Mesenchymal stem cell (in vitro differentiated cells and primary cell): ENCODE data around the gene RPH3AL.

Experiments
- DNase-seq: peaks from one replicate; pipeline ENCODE4 v3.0.0-alpha.2; 2013
- H2AFZ ChIP-seq: one replicate; pipeline ENCODE4 v1.6.1; 2013; ENCODE audit warnings: low read depth, mild to moderate bottlenecking, control low read depth, inconsistent platforms, low read length, moderate library complexity
- H2AK5ac ChIP-seq: 2 replicates; pipeline ENCODE4 v1.6.1; 2013; ENCODE audit warnings: low read length, moderate library complexity, mild to moderate bottlenecking, inconsistent platforms; ENCODE audit not compliant: severe bottlenecking
- H2BK120ac ChIP-seq: one replicate; pipeline ENCODE4 v1.6.1; 2013; ENCODE audit warnings: low read depth, mild to moderate bottlenecking, inconsistent platforms, low read length, moderate library complexity
- H2BK12ac ChIP-seq, 2 experiments: one replicate each; pipeline ENCODE4 v1.6.1; 2013; ENCODE audit warnings: inconsistent platforms in 2 of 2, low read length in 2 of 2, mild to moderate bottlenecking in 2 of 2, moderate library complexity in 2 of 2, control low read depth in 1 of 2
- H2BK15ac ChIP-seq: one replicate; pipeline ENCODE4 v1.6.1; 2013; ENCODE audit warnings: mild to moderate bottlenecking, low read depth, inconsistent platforms; ENCODE audit not compliant: poor library complexity, severe bottlenecking
- H2BK5ac ChIP-seq: 2 replicates; pipeline ENCODE4 v1.6.1; 2013; ENCODE audit warnings: low read depth, mild to moderate bottlenecking, low read length, control low read depth, inconsistent platforms; ENCODE audit not compliant: poor library complexity, severe bottlenecking
- H3K14ac ChIP-seq, 2 experiments: one replicate each; pipeline ENCODE4 v1.6.1; 2013; ENCODE audit warnings: inconsistent platforms in 2 of 2, low read length in 2 of 2, control low read depth in 1 of 2, mild to moderate bottlenecking in 1 of 2, moderate library complexity in 1 of 2
- H3K18ac ChIP-seq, 2 experiments: one replicate each; pipeline ENCODE4 v1.6.1; 2013; ENCODE audit warnings: inconsistent platforms in 2 of 2, low read length in 2 of 2, control low read depth in 1 of 2, low read depth in 1 of 2, mild to moderate bottlenecking in 1 of 2
- H3K23ac ChIP-seq, 2 experiments: one replicate each; pipeline ENCODE4 v1.6.1; 2013; ENCODE audit warnings: inconsistent platforms in 2 of 2, low read length in 2 of 2, mild to moderate bottlenecking in 2 of 2, moderate library complexity in 2 of 2, control low read depth in 1 of 2
- H3K27ac ChIP-seq: 2 replicates; pipeline ENCODE4 v1.5.1; 2013; ENCODE audit warnings: mild to moderate bottlenecking, moderate library complexity, low read length, control low read depth, inconsistent platforms; ENCODE audit not compliant: poor library complexity, severe bottlenecking
- H3K27me3 ChIP-seq, 2 experiments: 2 replicates each; pipeline versions ENCODE4 v1.6.1 to v1.7.0; 2013; ENCODE audit warnings: low read length in 2 of 2, mild to moderate bottlenecking in 2 of 2, moderate library complexity in 2 of 2, control low read depth in 1 of 2, inconsistent platforms in 1 of 2; ENCODE audit not compliant: control insufficient read depth in 1 of 2, insufficient read depth in 1 of 2
- H3K36me3 ChIP-seq, 2 experiments: 2 replicates each; pipeline versions ENCODE4 v1.6.1 to v1.7.0; 2013; ENCODE audit warnings: low read length in 2 of 2, control low read depth in 1 of 2, inconsistent platforms in 1 of 2, low read depth in 1 of 2, mild to moderate bottlenecking in 1 of 2; ENCODE audit not compliant: insufficient read depth in 2 of 2, control insufficient read depth in 1 of 2
- H3K4ac ChIP-seq, 2 experiments: one replicate each; pipeline ENCODE4 v1.6.1; 2013; ENCODE audit warnings: inconsistent platforms in 2 of 2, low read length in 2 of 2, mild to moderate bottlenecking in 2 of 2, moderate library complexity in 2 of 2, control low read depth in 1 of 2, low read depth in 1 of 2
- H3K4me1 ChIP-seq: 2 replicates; pipeline ENCODE4 v1.6.1; 2013; ENCODE audit warnings: low read depth, low read length, control low read depth; ENCODE audit not compliant: control insufficient read depth, insufficient read depth
- H3K4me2 ChIP-seq: 2 replicates; pipeline ENCODE4 v1.6.1; 2013; ENCODE audit warnings: low read length, mild to moderate bottlenecking, inconsistent platforms; ENCODE audit not compliant: poor library complexity, severe bottlenecking
- H3K4me3 ChIP-seq, 2 experiments: 2 replicates each; pipeline versions ENCODE4 v1.5.1 to v1.7.0; 2013; ENCODE audit warnings: low read length in 2 of 2, mild to moderate bottlenecking in 2 of 2, control low read depth in 1 of 2, low read depth in 1 of 2; ENCODE audit not compliant: insufficient read depth in 1 of 2
- H3K79me1 ChIP-seq: replicated peaks from 2 replicates; pipeline ENCODE4 v1.6.1; 2013; ENCODE audit warnings: mild to moderate bottlenecking, control low read depth, low read length, inconsistent platforms; ENCODE audit not compliant: poor library complexity, severe bottlenecking
- H3K9ac ChIP-seq: 2 replicates; pipeline ENCODE4 v1.7.0; 2013; ENCODE audit warnings: mild to moderate bottlenecking, low read length, moderate library complexity
- H3K9me3 ChIP-seq: 2 replicates; pipeline ENCODE4 v1.7.0; 2013; ENCODE audit warnings: mild to moderate bottlenecking, low read length; ENCODE audit not compliant: control insufficient read depth
- H4K8ac ChIP-seq: one replicate; pipeline ENCODE4 v1.6.1; 2013; ENCODE audit warnings: inconsistent platforms, mild to moderate bottlenecking, low read length, moderate library complexity
- H4K91ac ChIP-seq: one replicate; pipeline ENCODE4 v1.6.1; 2013; ENCODE audit warnings: mild to moderate bottlenecking, low read length, inconsistent platforms
- WGBS: methylation state at CpG from one replicate; pipeline ENCODE4 v1.1.7; 2013; ENCODE audit warnings: mixed read lengths; 5-methylcytosine and 5-hydroxymethylcytosine counted together

Gene RPH3AL

DNA sequence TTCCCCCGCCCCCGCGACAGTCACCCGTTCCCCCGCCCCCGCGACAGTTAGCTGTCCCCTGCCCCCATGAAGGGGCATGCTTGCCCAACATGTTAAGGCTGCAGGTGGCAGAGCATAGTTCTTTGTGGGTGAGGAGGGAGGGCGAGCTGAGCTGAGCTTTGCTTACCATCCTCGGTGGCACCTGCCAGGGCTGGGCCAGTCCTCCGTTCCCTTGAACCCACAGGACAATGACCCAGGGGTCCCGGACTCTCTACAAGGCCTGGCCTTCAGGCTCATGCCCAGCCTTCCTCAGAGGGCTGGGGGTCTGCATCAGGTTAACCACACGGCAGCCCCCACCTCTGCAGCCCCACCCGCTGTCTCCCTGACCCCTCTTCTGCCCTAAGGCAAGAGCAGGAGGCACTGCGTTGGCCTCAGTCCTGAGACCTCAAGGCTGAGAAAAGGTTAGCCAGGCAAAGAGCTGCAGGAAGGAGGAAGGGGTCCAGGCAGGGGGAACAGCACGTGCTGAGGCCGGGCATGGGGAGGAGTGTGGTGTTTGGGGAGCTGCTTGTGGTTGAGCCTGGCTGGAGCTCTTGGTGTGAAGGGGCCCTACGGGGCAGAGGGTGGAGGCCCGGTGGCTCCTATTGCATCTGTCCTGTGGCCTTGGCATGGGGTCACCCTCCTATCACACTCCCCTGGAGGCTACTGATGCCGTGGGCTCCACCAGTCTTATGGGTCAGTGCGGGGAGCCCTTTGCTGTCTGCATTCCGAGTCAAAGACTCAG, 159.8 kb downstream of the RPH3AL start:
- Histone ChIP-seq H3K4ac (no peak overlapping the region), H4K8ac (no peak overlapping the region), H2BK12ac (no peak overlapping the region), H2AFZ (no peak overlapping the region), H3K79me1 (no peaks in the 10 kb centered on the region), H3K27me3 (peaks cover 11 to 50% of the 10 kb centered on the region in 2 experiments), H3K23ac (no peak overlapping the region), H3K4me2 (no peak overlapping the region), H3K4me1 (no peaks in the 10 kb centered on the region), H2BK120ac (no peak overlapping the region), H3K36me3 (no peaks in the 10 kb centered on the region), H2AK5ac (no peak overlapping the region), H2BK5ac (no peak overlapping the region), H3K9ac (no peak overlapping the region), H3K27ac (no peak overlapping the region), H4K91ac (peak overlapping the region; percentile 45), H3K14ac (no peak overlapping the region), H2BK15ac (no peak overlapping the region), H3K9me3 (no peaks in the 10 kb centered on the region), H3K4me3 (no peak overlapping the region), H3K18ac (no peak overlapping the region)
- DNase-seq = no peak
- 95% methylated on average over 18 of the region's 21 CpGs for WGBS

DNA sequence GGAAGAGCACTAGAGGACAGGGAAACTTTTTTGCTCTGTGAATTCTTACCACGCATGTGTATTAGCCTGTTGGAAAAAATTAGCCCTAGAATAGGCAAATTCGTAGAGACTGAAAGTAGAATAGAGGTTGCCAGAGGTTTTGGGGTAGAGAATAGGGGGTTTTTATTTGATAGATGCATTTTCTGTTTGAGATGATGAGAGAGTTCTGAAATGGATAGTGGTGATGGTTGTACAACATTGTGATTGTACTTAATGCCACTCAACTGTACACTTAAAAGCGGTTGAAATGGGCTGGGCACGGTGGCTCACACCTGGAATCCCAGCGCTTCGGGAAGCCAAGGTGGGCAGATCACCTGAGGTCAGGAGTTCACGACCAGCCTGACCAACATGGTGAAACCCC, 163.2 kb downstream of the RPH3AL start:
- no peak overlapping the region for H3K18ac ChIP-seq
- H2BK5ac ChIP-seq = no peak overlapping the region
- no peak overlapping the region for H4K8ac ChIP-seq
- no peak overlapping the region for H3K4ac ChIP-seq
- no peak overlapping the region for H2BK15ac ChIP-seq
- no peak overlapping the region for H3K27ac ChIP-seq
- no peaks in the 10 kb centered on the region for H3K79me1 ChIP-seq
- no peak overlapping the region for H2BK12ac ChIP-seq
- H3K4me3 ChIP-seq = no peak overlapping the region
- H3K4me1 ChIP-seq = no peaks in the 10 kb centered on the region
- no peak overlapping the region for H3K14ac ChIP-seq
- H3K9ac ChIP-seq = no peak overlapping the region
- H2BK120ac ChIP-seq = no peak overlapping the region
- H2AFZ ChIP-seq = no peak overlapping the region
- H3K27me3 ChIP-seq = peaks cover 22 to 43% of the 10 kb centered on the region in 2 experiments
- WGBS = 77% methylated on average over 7 of the region's 7 CpGs
- H3K36me3 ChIP-seq = no peaks in the 10 kb centered on the region
- H3K4me2 ChIP-seq = no peak overlapping the region
- no peak overlapping the region for H2AK5ac ChIP-seq
- DNase-seq = no peak
- no peak overlapping the region for H4K91ac ChIP-seq
- no peak overlapping the region for H3K23ac ChIP-seq
- no peaks in the 10 kb centered on the region for H3K9me3 ChIP-seq

DNA sequence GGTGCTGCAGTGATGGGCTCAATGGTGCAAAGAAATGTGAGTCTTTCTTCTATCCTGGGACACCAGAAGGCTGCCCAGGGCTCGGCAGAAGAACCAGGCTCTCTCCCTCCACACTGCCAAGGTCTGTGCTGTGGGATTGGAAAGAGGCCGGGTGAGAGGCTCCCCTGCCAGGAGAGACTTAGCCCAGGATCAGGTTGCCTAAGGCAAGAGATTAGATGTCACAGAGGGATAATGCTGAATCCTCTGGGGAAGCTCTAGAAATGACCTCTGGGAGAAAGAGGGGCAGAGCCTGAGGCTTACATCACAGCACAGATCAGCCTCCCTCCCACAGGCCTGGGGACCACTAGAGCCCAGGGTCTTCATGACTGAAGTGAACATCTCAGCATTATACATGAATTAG, 165.5 kb downstream of the RPH3AL start:
- no peak overlapping the region for H4K8ac ChIP-seq
- no peak overlapping the region for H2AK5ac ChIP-seq
- no peak for DNase-seq
- no peak overlapping the region for H3K4me3 ChIP-seq
- H2BK12ac ChIP-seq = no peak overlapping the region
- no peaks in the 10 kb centered on the region for H3K79me1 ChIP-seq
- H3K27me3 ChIP-seq = peaks cover 45 to 56% of the 10 kb centered on the region in 2 experiments
- no peaks in the 10 kb centered on the region for H3K36me3 ChIP-seq
- WGBS = 29% methylated on average over 1 of the region's 2 CpGs
- H3K4ac ChIP-seq = no peak overlapping the region
- no peak overlapping the region for H3K23ac ChIP-seq
- no peak overlapping the region for H3K18ac ChIP-seq
- H3K4me2 ChIP-seq = no peak overlapping the region
- H2BK15ac ChIP-seq = no peak overlapping the region
- no peak overlapping the region for H2BK120ac ChIP-seq
- no peak overlapping the region for H2AFZ ChIP-seq
- H4K91ac ChIP-seq = no peak overlapping the region
- H3K9ac ChIP-seq = no peak overlapping the region
- peaks cover under 1% of the 10 kb centered on the region for H3K4me1 ChIP-seq
- H3K27ac ChIP-seq = no peak overlapping the region
- no peaks in the 10 kb centered on the region for H3K9me3 ChIP-seq
- no peak overlapping the region for H3K14ac ChIP-seq
- no peak overlapping the region for H2BK5ac ChIP-seq

DNA sequence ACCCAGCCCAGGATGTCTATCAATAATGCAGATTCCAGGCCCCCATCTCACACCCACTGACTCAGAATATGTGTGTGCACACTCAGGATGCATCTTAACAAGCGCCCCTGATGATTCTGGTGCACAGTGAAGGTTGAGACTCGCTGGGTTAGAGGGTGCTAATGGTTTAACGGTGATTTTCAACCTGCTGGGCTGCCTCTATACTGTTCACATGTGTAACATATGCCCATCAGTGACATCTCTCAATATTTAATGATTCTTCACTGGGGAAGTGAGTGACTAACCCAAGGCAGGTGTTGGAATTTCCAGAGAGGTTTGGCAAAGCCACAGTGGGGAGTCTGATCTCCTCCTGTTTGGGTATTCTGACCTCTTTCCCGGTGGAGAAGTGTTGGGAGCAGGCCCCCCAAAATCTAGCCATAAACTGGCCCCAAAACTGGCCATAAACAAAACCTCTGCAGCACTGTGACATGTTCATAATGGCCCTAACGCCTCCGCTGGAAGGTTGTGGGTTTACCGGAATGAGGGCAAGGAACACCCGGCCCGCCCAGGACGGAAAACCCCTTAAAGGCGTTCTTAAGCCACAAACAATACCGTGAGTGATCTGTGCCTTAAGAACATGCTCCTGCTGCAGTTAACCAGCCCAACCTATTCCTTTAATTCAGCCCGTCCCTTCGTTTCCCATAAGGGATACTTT, 167.0 kb downstream of the RPH3AL start:
- WGBS = 63% methylated on average over 11 of the region's 14 CpGs
- Histone ChIP-seq H3K27me3 (peaks cover 50 to 62% of the 10 kb centered on the region in 2 experiments), H3K14ac (no peak overlapping the region)

More for the DNA sequence above, 167.0 kb downstream of the RPH3AL start:
- peaks cover 12% of the 10 kb centered on the region for H3K4me1 ChIP-seq
- H3K27ac ChIP-seq = no peak overlapping the region
- H2BK12ac ChIP-seq = no peak overlapping the region
- no peak overlapping the region for H3K4me3 ChIP-seq
- no peak overlapping the region for H3K9ac ChIP-seq
- no peaks in the 10 kb centered on the region for H3K79me1 ChIP-seq
- no peak overlapping the region for H3K4ac ChIP-seq
- H2BK5ac ChIP-seq = no peak overlapping the region
- no peak overlapping the region for H2AK5ac ChIP-seq
- H3K23ac ChIP-seq = no peak overlapping the region
- no peak overlapping the region for H2AFZ ChIP-seq
- no peak overlapping the region for H4K91ac ChIP-seq
- H2BK15ac ChIP-seq = no peak overlapping the region
- no peaks in the 10 kb centered on the region for H3K9me3 ChIP-seq
- no peak overlapping the region for H3K4me2 ChIP-seq
- H3K36me3 ChIP-seq = no peaks in the 10 kb centered on the region
- no peak overlapping the region for H4K8ac ChIP-seq
- DNase-seq = no peak
- H3K18ac ChIP-seq = no peak overlapping the region
- no peak overlapping the region for H2BK120ac ChIP-seq
